ENCODE results near the gene TWF1.

TWF1 gene

GRCh38 chr12:43776498-43776897 is 29.6 kb downstream of the TWF1 start:
- no peak overlapping the region for H3K4me3 ChIP-seq (ENCODE audit: low read depth, low read length)
- TF ChIP-seq CTCF (IDR thresholded peaks at IDR 0.05; ENCODE audit: control insufficient read depth, extremely low read depth, insufficient read depth) = peak; percentile 70
- no peak for DNase-seq (ENCODE audit: low read depth)

GRCh38 chr12:43766291-43766690 is 39.8 kb downstream of the TWF1 start:
- DNase-seq (ENCODE audit: low read depth) = no peak
- TF ChIP-seq CTCF (IDR thresholded peaks at IDR 0.05; ENCODE audit: control insufficient read depth, extremely low read depth, insufficient read depth) = no peak
- H3K4me3 ChIP-seq (ENCODE audit: low read depth, low read length) = no peak overlapping the region

- no peak overlapping the region for H3K4me3 ChIP-seq (ENCODE audit: low read depth, low read length)
- no peak for TF ChIP-seq CTCF (IDR thresholded peaks at IDR 0.05; ENCODE audit: control insufficient read depth, extremely low read depth, insufficient read depth)
- DNase-seq (ENCODE audit: low read depth) = no peak
Measured at GRCh38 chr12:43764528-43764927, 41.6 kb downstream of the TWF1 start.

GRCh38 chr12:43763769-43764168 is 42.3 kb downstream of the TWF1 start:
- TF ChIP-seq CTCF (IDR thresholded peaks at IDR 0.05; ENCODE audit: control insufficient read depth, extremely low read depth, insufficient read depth) = no peak
- DNase-seq (ENCODE audit: low read depth) = no peak
- no peak overlapping the region for H3K4me3 ChIP-seq (ENCODE audit: low read depth, low read length)

GRCh38 chr12:43762596-43762995 is 43.5 kb downstream of the TWF1 start:
- no peak overlapping the region for H3K4me3 ChIP-seq (ENCODE audit: low read depth, low read length)
- no peak for DNase-seq (ENCODE audit: low read depth)
- TF ChIP-seq CTCF (IDR thresholded peaks at IDR 0.05; ENCODE audit: control insufficient read depth, extremely low read depth, insufficient read depth) = no peak

GRCh38 chr12:43761500-43761899 is 44.6 kb downstream of the TWF1 start:
- no peak for TF ChIP-seq CTCF (IDR thresholded peaks at IDR 0.05; ENCODE audit: control insufficient read depth, extremely low read depth, insufficient read depth)
- H3K4me3 ChIP-seq (ENCODE audit: low read depth, low read length) = no peak overlapping the region
- no peak for DNase-seq (ENCODE audit: low read depth)

- no peak overlapping the region for H3K4me3 ChIP-seq (ENCODE audit: low read depth, low read length)
- no peak for TF ChIP-seq CTCF (IDR thresholded peaks at IDR 0.05; ENCODE audit: control insufficient read depth, extremely low read depth, insufficient read depth)
- peak; percentile 63 for DNase-seq (ENCODE audit: low read depth)
Measured at GRCh38 chr12:43760396-43760795, 45.7 kb downstream of the TWF1 start.
